ENCODE results near the gene KAT7.

- TF ChIP-seq CTCF (conservative IDR thresholded peaks at IDR 0.05; ENCODE audit: low read depth in 2 of 2) (no peak), CREB1 (CRISPR knock-in tag; IDR thresholded peaks at IDR 0.05; ENCODE audit: low read depth) (no peak), EZH2 (IDR thresholded peaks at IDR 0.05; ENCODE audit: low read depth, unreplicated experiment) (no peak), ETS1 (IDR thresholded peaks at IDR 0.05) (no peak), POLR2AphosphoS5 (IDR thresholded peaks at IDR 0.05; ENCODE audit: low read depth) (no peak)
These were observed 9.7 kb downstream of the KAT7 start for GRCh38 chr17:49798182-49798581.
